GM04503 (cell line): ENCODE measurements around the gene SHTN1.
A peak's percentile ranks its signal among the peaks of the same experiment; 100 is the strongest.

Experiments
- DNase-seq: peaks from one replicate; pipeline ENCODE4 v3.0.0-alpha.2; 2012; ENCODE audit warnings: low read depth

SHTN1 gene

GRCh38 chr10:117005026-117005526 lies at the start of gene SHTN1:
Gene SHTN1 (minus strand): TSS chr10:117005187. CDS start chr10:117005079, 108 bp downstream.
- peak; percentile 10 for DNase-seq

- DNase-seq, result no peak
Measured at GRCh38 chr10:117053482-117053881, 48.5 kb upstream of the SHTN1 start.

GRCh38 chr10:117047947-117048346 lies 43.0 kb upstream of the SHTN1 start:
- DNase-seq, result no peak

- no peak for DNase-seq
Measured at GRCh38 chr10:117016266-117016665, 11.3 kb upstream of the SHTN1 start.

- DNase-seq, result no peak
Measured at GRCh38 chr10:117014835-117015234, 9.8 kb upstream of the SHTN1 start.

- DNase-seq, result peak; percentile 43
Measured at GRCh38 chr10:117007080-117007479, 2.1 kb upstream of the SHTN1 start.

GRCh38 chr10:117005527-117006055 lies 604 bp upstream of the SHTN1 start:
- DNase-seq, result no peak

- DNase-seq, result peak; percentile 16
Measured at GRCh38 chr10:117004227-117005025, 561 bp downstream of the SHTN1 start.

- no peak for DNase-seq
Measured at GRCh38 chr10:117003336-117003735, 1.7 kb downstream of the SHTN1 start.

- no peak for DNase-seq
Measured at GRCh38 chr10:117002206-117002605, 2.8 kb downstream of the SHTN1 start.

GRCh38 chr10:117001144-117001543 lies 3.8 kb downstream of the SHTN1 start:
- no peak for DNase-seq

GRCh38 chr10:117000580-117000979 lies 4.4 kb downstream of the SHTN1 start:
- DNase-seq, result no peak

- no peak for DNase-seq
Measured at GRCh38 chr10:116998172-116998571, 6.8 kb downstream of the SHTN1 start.

GRCh38 chr10:116997015-116997414 lies 8.0 kb downstream of the SHTN1 start:
- DNase-seq, result no peak

- no peak for DNase-seq
Measured at GRCh38 chr10:116995648-116996047, 9.3 kb downstream of the SHTN1 start.

- DNase-seq, result no peak
Measured at GRCh38 chr10:116994113-116994890, 10.7 kb downstream of the SHTN1 start.

GRCh38 chr10:116993610-116994009 lies 11.4 kb downstream of the SHTN1 start:
- no peak for DNase-seq

GRCh38 chr10:116992183-116992582 lies 12.8 kb downstream of the SHTN1 start:
- no peak for DNase-seq

GRCh38 chr10:116990276-116990800 lies 14.6 kb downstream of the SHTN1 start:
- no peak for DNase-seq

GRCh38 chr10:116989439-116989838 lies 15.5 kb downstream of the SHTN1 start:
- no peak for DNase-seq

GRCh38 chr10:116988311-116988710 lies 16.7 kb downstream of the SHTN1 start:
- no peak for DNase-seq

- no peak for DNase-seq
Measured at GRCh38 chr10:116985611-116986010, 19.4 kb downstream of the SHTN1 start.
